Measurements from ENCODE around the gene NTSR1. TPM values are rescaled to one million over a fixed set of nuclear protein-coding genes. Genes with fewer than 3 reads are reported as not detected.

The NTSR1 gene
- total and polyA plus RNA-seq, 8 donors, result 0.06 to 15.9 (median 0.28) TPM; not detected in 5

- TF ChIP-seq POLR2AphosphoS5 (IDR thresholded peaks at IDR 0.05), result no peak
- TF ChIP-seq, protein P1, sequence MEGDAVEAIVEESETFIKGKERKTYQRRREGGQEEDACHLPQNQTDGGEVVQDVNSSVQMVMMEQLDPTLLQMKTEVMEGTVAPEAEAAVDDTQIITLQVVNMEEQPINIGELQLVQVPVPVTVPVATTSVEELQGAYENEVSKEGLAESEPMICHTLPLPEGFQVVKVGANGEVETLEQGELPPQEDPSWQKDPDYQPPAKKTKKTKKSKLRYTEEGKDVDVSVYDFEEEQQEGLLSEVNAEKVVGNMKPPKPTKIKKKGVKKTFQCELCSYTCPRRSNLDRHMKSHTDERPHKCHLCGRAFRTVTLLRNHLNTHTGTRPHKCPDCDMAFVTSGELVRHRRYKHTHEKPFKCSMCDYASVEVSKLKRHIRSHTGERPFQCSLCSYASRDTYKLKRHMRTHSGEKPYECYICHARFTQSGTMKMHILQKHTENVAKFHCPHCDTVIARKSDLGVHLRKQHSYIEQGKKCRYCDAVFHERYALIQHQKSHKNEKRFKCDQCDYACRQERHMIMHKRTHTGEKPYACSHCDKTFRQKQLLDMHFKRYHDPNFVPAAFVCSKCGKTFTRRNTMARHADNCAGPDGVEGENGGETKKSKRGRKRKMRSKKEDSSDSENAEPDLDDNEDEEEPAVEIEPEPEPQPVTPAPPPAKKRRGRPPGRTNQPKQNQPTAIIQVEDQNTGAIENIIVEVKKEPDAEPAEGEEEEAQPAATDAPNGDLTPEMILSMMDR (IDR thresholded peaks at IDR 0.05), result no peak
- no peak for TF ChIP-seq EP300 (IDR thresholded peaks at IDR 0.05)
- TF ChIP-seq POLR2A (IDR thresholded peaks at IDR 0.05), result no peak
- intact Hi-C loops (cut with DNase I; ENCODE audit: low total_unique reads), result no loop called here
- H3K27me3 ChIP-seq, result no peaks in the 10 kb centered on the region
- peak overlapping the region; percentile 38 to 79 (median 59) for H3K4me3 ChIP-seq
- H3K27ac ChIP-seq, result peak overlapping the region; percentile 75 to 97 (median 95)
- H3K36me3 ChIP-seq, result peaks cover 0 to 5% (median 3%) of the 10 kb centered on the region in 4 donors
- DNase-seq, result no peak
- no peaks in the 10 kb centered on the region for H3K9me3 ChIP-seq
- H3K4me1 ChIP-seq, result peaks cover 24 to 52% (median 37%) of the 10 kb centered on the region in 4 donors
- WGBS, 5 donors, result 76 to 87% (median 85%) methylated on average over 21 to 22 of the region's 22 CpGs
These were observed 84.5 kb downstream of the NTSR1 start for GRCh38 chr20:62792940-62793756.

DNA sequence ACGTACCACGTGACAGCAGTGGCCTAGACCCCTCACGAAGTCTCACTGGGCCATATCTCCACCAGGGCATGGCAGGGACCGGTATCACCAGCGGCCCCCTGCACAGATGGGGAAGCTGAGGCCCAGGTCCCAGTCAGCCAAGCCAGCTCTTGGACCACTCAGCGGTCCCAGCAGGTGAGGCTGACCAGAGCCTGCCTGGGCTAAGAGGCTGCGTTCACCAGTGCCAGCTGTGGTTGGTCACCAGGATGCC lies 85.0 kb downstream of the NTSR1 start:
- peaks cover 28 to 57% (median 39%) of the 10 kb centered on the region in 4 donors for H3K4me1 ChIP-seq
- TF ChIP-seq, protein P1 (IDR thresholded peaks at IDR 0.05), result no peak
- TF ChIP-seq POLR2A (IDR thresholded peaks at IDR 0.05), result no peak
- no peak for TF ChIP-seq EP300 (IDR thresholded peaks at IDR 0.05)
- TF ChIP-seq POLR2AphosphoS5 (IDR thresholded peaks at IDR 0.05), result no peak
- H3K9me3 ChIP-seq, result no peaks in the 10 kb centered on the region
- no peak for DNase-seq
- H3K27me3 ChIP-seq, result no peaks in the 10 kb centered on the region
- intact Hi-C loops (cut with DNase I; ENCODE audit: low total_unique reads), result no loop called here
- H3K36me3 ChIP-seq, result peaks cover 4 to 10% (median 8%) of the 10 kb centered on the region in 4 donors
- 17 to 69% (median 53%) methylated on average over 3 to 7 of the region's 7 CpGs for WGBS, 5 donors
- peak overlapping the region; percentile 38 to 79 (median 59) for H3K4me3 ChIP-seq
- peak overlapping the region; percentile 75 to 97 (median 95) for H3K27ac ChIP-seq

GRCh38 chr20:62794007-62794724 lies 85.5 kb downstream of the NTSR1 start:
- no peak for TF ChIP-seq EP300 (IDR thresholded peaks at IDR 0.05)
- TF ChIP-seq, protein P1 (IDR thresholded peaks at IDR 0.05), result no peak
- peak; percentile 76 to 93 (median 82) for TF ChIP-seq POLR2AphosphoS5 (IDR thresholded peaks at IDR 0.05)
- TF ChIP-seq POLR2A (IDR thresholded peaks at IDR 0.05), result peak in 2 of 4 donors; percentile 40 to 42
- peak overlapping the region; percentile 87 to 97 (median 95) for H3K27ac ChIP-seq
- peaks cover 28 to 57% (median 39%) of the 10 kb centered on the region in 4 donors for H3K4me1 ChIP-seq
- intact Hi-C loops (cut with DNase I; ENCODE audit: low total_unique reads), result no loop called here
- no peaks in the 10 kb centered on the region for H3K9me3 ChIP-seq
- peak overlapping the region; percentile 71 to 85 (median 77) for H3K4me3 ChIP-seq
- H3K27me3 ChIP-seq, result no peaks in the 10 kb centered on the region
- H3K36me3 ChIP-seq, result peaks cover 9 to 15% (median 13%) of the 10 kb centered on the region in 4 donors
- WGBS, 5 donors, result 0 to 1% (median 1%) methylated on average over 21 to 69 of the region's 69 CpGs
- peak; percentile 95 to 99 for DNase-seq

DNA sequence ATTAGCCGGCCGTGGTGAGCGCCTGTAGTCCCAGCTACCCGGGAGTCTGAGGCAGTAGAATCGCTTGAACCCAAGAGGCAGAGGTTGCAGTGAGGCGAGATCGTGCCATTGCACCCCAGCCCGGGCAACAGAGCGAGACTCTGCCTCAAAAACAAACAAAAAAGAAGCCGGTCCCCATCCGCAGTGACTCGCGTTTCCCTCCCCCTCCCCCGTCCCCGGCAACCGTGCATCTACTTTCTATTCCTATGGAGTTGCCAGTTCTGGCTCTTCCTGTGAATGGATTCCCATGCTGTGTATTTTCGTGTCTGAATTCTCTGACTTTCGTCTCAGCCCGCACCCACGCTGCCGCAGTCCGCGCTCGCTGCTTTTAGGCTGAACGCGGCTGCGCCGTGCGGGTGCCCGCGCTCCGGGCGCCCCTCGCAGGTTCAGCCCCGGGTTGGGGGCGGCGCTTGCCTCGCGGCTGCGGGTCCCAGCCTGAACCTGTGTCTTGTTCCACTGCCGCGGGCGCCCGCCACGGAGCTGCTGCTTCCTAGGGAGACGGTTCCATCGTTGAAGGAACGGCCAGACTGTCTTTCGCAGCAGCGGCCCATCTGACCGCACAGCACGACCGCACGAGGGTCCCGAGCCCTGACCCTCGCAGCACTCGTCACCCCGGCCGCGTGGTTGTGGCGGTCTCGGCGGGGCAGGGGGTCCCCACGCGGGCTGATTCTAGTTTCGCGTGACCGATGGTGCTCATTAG lies 86.6 kb downstream of the NTSR1 start:
- Histone ChIP-seq H3K9me3 (no peaks in the 10 kb centered on the region), H3K36me3 (peaks cover 19 to 25% (median 23%) of the 10 kb centered on the region in 4 donors), H3K27ac (peak overlapping the region; percentile 87 to 97 (median 95)), H3K4me1 (peaks cover 28 to 57% (median 39%) of the 10 kb centered on the region in 4 donors), H3K27me3 (no peaks in the 10 kb centered on the region), H3K4me3 (peak overlapping the region; percentile 71 to 85 (median 77))
- 0 to 1% (median 0%) methylated on average over 68 of the region's 68 CpGs for WGBS, 5 donors
- peak in 1 of 2 donors; percentile 81 for DNase-seq
- no peak for TF ChIP-seq EP300 (IDR thresholded peaks at IDR 0.05)
- peak in 1 of 3 donors; percentile 15 for TF ChIP-seq POLR2AphosphoS5 (IDR thresholded peaks at IDR 0.05)
- intact Hi-C loops (cut with DNase I; ENCODE audit: low total_unique reads), result no loop called here
